ENCODE data around the gene TCFL5. TPM values are rescaled to one million over a fixed set of nuclear protein-coding genes. Genes with fewer than 3 reads are reported as not detected.

The TCFL5 gene
- total and polyA plus RNA-seq, 2 donors = 10.9 to 13.0 TPM

- no peaks in the 10 kb centered on the region for H3K36me3 ChIP-seq (ENCODE audit: control insufficient read depth in 2 of 2, insufficient read depth in 2 of 2, low read length in 1 of 2)
- H3K27me3 ChIP-seq (ENCODE audit: control insufficient read depth in 2 of 2, insufficient read depth in 1 of 2, low read length in 1 of 2) = no peaks in the 10 kb centered on the region
- 98% methylated on average over 32 of the region's 32 CpGs for WGBS
- H3K4me1 ChIP-seq (ENCODE audit: control insufficient read depth in 2 of 2, insufficient read depth in 2 of 2, low read length in 2 of 2) = peaks cover 7 to 26% of the 10 kb centered on the region in 2 donors
- no peak overlapping the region for H3K4me3 ChIP-seq (ENCODE audit: low read length in 2 of 2)
- no peak for DNase-seq (ENCODE audit: low read depth in 6 of 9, low spot score in 9 of 9)
- no peak overlapping the region for H3K27ac ChIP-seq (ENCODE audit: low read depth in 1 of 2, low read length in 1 of 2)
- H3K9me3 ChIP-seq (ENCODE audit: control insufficient read depth in 2 of 2, insufficient read depth in 1 of 2, low read length in 1 of 2) = no peaks in the 10 kb centered on the region
These were observed 32.1 kb downstream of the TCFL5 start for GRCh38 chr20:62829231-62830230.

- Histone ChIP-seq H3K36me3 (ENCODE audit: control insufficient read depth in 2 of 2, insufficient read depth in 2 of 2, low read length in 1 of 2) (no peaks in the 10 kb centered on the region), H3K27ac (ENCODE audit: low read depth in 1 of 2, low read length in 1 of 2) (no peak overlapping the region), H3K9me3 (ENCODE audit: control insufficient read depth in 2 of 2, insufficient read depth in 1 of 2, low read length in 1 of 2) (no peaks in the 10 kb centered on the region), H3K4me3 (ENCODE audit: low read length in 2 of 2) (no peak overlapping the region), H3K4me1 (ENCODE audit: control insufficient read depth in 2 of 2, insufficient read depth in 2 of 2, low read length in 2 of 2) (peaks cover 7 to 31% of the 10 kb centered on the region in 2 donors), H3K27me3 (ENCODE audit: control insufficient read depth in 2 of 2, insufficient read depth in 1 of 2, low read length in 1 of 2) (no peaks in the 10 kb centered on the region)
- 94% methylated on average over 29 of the region's 29 CpGs for WGBS
- DNase-seq (ENCODE audit: low read depth in 6 of 9, low spot score in 9 of 9) = no peak
These were observed 33.0 kb downstream of the TCFL5 start for GRCh38 chr20:62828511-62829230.

GRCh38 chr20:62828051-62828450 is 33.6 kb downstream of the TCFL5 start:
- H3K36me3 ChIP-seq (ENCODE audit: control insufficient read depth in 2 of 2, insufficient read depth in 2 of 2, low read length in 1 of 2) = no peaks in the 10 kb centered on the region
- no peaks in the 10 kb centered on the region for H3K27me3 ChIP-seq (ENCODE audit: control insufficient read depth in 2 of 2, insufficient read depth in 1 of 2, low read length in 1 of 2)
- H3K4me1 ChIP-seq (ENCODE audit: control insufficient read depth in 2 of 2, insufficient read depth in 2 of 2, low read length in 2 of 2) = peaks cover 7 to 30% of the 10 kb centered on the region in 2 donors
- no peak overlapping the region for H3K4me3 ChIP-seq (ENCODE audit: low read length in 2 of 2)
- no peak for DNase-seq (ENCODE audit: low read depth in 6 of 9, low spot score in 9 of 9)
- H3K9me3 ChIP-seq (ENCODE audit: control insufficient read depth in 2 of 2, insufficient read depth in 1 of 2, low read length in 1 of 2) = no peaks in the 10 kb centered on the region
- WGBS = 96% methylated on average over 9 of the region's 9 CpGs
- H3K27ac ChIP-seq (ENCODE audit: low read depth in 1 of 2, low read length in 1 of 2) = no peak overlapping the region

DNA sequence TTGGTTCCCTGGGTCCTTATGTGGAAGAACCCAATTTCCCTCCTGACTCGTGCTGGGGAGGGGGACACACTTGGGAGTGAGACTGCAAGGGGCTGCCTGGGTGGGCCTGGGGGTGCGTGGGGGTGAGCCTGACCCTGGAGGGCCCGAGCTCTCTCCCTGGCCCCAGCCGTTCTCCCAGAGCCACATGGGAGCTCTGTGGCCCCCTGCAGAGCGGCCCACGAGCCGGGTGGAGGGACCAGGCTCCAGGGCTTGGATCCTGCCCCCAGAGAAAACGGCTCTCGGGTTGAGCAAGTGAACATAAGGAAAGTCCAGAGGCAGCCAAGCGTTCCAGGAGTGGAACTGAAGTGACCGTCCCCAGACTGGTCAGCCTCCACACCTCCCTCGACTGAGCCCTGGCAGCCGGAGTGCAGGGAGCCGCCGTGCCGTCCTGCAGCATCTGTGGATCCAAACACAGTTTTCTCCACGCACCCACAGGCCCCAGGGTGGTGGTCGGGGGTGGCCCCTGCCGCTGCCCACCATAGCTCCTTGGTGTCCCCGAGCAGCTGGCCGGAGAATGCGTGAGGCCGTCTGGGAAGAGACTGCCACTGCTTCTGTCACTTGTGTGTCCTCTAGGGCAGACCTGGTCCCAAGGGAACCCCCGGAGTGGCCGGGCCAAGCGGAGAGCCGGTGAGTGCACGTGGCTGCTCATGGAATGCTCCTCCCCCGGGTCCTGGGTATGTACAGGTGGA is 34.1 kb downstream of the TCFL5 start:
- Histone ChIP-seq H3K4me1 (ENCODE audit: control insufficient read depth in 2 of 2, insufficient read depth in 2 of 2, low read length in 2 of 2) (peaks cover 7 to 27% of the 10 kb centered on the region in 2 donors), H3K4me3 (ENCODE audit: low read length in 2 of 2) (no peak overlapping the region), H3K36me3 (ENCODE audit: control insufficient read depth in 2 of 2, insufficient read depth in 2 of 2, low read length in 1 of 2) (no peaks in the 10 kb centered on the region), H3K27me3 (ENCODE audit: control insufficient read depth in 2 of 2, insufficient read depth in 1 of 2, low read length in 1 of 2) (no peaks in the 10 kb centered on the region), H3K9me3 (ENCODE audit: control insufficient read depth in 2 of 2, insufficient read depth in 1 of 2, low read length in 1 of 2) (no peaks in the 10 kb centered on the region), H3K27ac (ENCODE audit: low read depth in 1 of 2, low read length in 1 of 2) (no peak overlapping the region)
- no peak for DNase-seq (ENCODE audit: low read depth in 6 of 9, low spot score in 9 of 9)
- 95% methylated on average over 29 of the region's 29 CpGs for WGBS

DNA sequence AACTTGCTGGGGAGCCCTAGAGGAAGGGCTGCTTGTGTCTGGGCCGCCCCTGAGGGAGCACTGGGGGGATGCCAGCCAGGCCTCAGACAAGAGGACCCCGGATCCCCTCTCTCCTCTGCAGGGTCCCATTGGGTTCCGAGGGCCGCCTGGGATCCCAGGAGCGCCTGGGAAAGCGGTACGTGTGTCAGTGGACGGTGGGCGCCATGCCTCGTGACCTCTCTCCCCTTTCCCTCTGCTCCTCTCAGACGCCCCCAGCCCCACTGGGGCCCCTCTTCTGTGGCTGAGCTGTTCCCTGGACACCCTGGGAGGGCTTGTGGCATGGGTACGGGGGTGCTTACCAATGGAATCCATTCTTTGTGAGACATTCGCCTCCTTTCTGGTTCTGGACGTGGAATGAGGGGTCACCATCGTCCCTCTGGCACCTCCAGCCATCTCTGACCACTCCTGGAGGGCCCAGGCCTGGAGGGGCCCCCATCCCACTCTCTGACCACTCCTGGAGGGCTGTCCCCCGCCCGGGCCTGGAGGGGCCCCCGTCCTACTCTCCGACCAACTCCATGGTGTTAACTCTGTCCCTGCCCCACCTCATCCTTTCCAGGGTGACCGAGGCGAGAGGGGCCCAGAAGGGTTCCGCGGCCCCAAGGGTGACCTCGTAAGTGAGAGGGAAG is 34.8 kb downstream of the TCFL5 start:
- peaks cover 7 to 21% of the 10 kb centered on the region in 2 donors for H3K4me1 ChIP-seq (ENCODE audit: control insufficient read depth in 2 of 2, insufficient read depth in 2 of 2, low read length in 2 of 2)
- WGBS = 96% methylated on average over 24 of the region's 24 CpGs
- DNase-seq (ENCODE audit: low read depth in 6 of 9, low spot score in 9 of 9) = no peak
- H3K9me3 ChIP-seq (ENCODE audit: control insufficient read depth in 2 of 2, insufficient read depth in 1 of 2, low read length in 1 of 2) = no peaks in the 10 kb centered on the region
- no peak overlapping the region for H3K27ac ChIP-seq (ENCODE audit: low read depth in 1 of 2, low read length in 1 of 2)
- H3K36me3 ChIP-seq (ENCODE audit: control insufficient read depth in 2 of 2, insufficient read depth in 2 of 2, low read length in 1 of 2) = no peaks in the 10 kb centered on the region
- H3K27me3 ChIP-seq (ENCODE audit: control insufficient read depth in 2 of 2, insufficient read depth in 1 of 2, low read length in 1 of 2) = no peaks in the 10 kb centered on the region
- no peak overlapping the region for H3K4me3 ChIP-seq (ENCODE audit: low read length in 2 of 2)

GRCh38 chr20:62825986-62826645 is 35.5 kb downstream of the TCFL5 start:
- no peaks in the 10 kb centered on the region for H3K36me3 ChIP-seq (ENCODE audit: control insufficient read depth in 2 of 2, insufficient read depth in 2 of 2, low read length in 1 of 2)
- no peak for DNase-seq (ENCODE audit: low read depth in 6 of 9, low spot score in 9 of 9)
- WGBS = 91% methylated on average over 27 of the region's 27 CpGs
- peaks cover 0 to 5% of the 10 kb centered on the region in 2 donors for H3K27me3 ChIP-seq (ENCODE audit: control insufficient read depth in 2 of 2, insufficient read depth in 1 of 2, low read length in 1 of 2)
- no peak overlapping the region for H3K4me3 ChIP-seq (ENCODE audit: low read length in 2 of 2)
- H3K27ac ChIP-seq (ENCODE audit: low read depth in 1 of 2, low read length in 1 of 2) = no peak overlapping the region
- H3K4me1 ChIP-seq (ENCODE audit: control insufficient read depth in 2 of 2, insufficient read depth in 2 of 2, low read length in 2 of 2) = peaks cover 7 to 20% of the 10 kb centered on the region in 2 donors
- no peaks in the 10 kb centered on the region for H3K9me3 ChIP-seq (ENCODE audit: control insufficient read depth in 2 of 2, insufficient read depth in 1 of 2, low read length in 1 of 2)

DNA sequence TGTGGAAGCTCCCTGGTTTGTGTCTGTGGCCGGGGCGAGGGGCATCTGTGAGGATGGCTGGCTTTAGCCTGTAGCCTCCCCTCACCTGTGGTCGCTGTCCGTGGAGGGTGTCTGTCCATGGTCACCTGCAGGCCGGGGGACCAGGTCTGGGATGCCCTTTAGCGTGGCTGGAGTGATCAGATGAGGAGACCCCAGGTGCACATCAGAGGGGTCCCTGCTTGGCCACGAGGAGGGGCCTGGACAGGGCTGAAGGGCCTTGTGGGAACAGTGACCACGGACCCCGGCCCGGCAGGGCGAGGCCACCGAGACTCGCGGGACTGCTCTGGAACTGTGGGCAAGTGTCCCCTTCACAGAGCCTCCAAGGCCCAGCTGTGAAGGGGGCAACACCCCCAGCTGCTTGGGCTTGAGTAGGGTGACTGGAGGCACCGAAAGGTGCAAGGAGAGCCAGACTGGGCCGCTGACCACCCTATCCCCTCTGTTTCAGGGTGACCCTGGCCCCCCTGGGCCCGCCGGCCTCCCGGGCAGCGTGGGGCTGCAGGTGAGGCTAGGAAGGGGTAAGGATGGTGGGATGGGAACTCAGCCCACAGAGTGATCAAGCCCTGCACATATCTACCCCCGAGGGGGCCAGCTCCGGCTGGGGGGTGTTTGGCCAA is 36.2 kb downstream of the TCFL5 start:
- Histone ChIP-seq H3K27ac (ENCODE audit: low read depth in 1 of 2, low read length in 1 of 2) (no peak overlapping the region), H3K4me3 (ENCODE audit: low read length in 2 of 2) (no peak overlapping the region), H3K36me3 (ENCODE audit: control insufficient read depth in 2 of 2, insufficient read depth in 2 of 2, low read length in 1 of 2) (no peaks in the 10 kb centered on the region), H3K27me3 (ENCODE audit: control insufficient read depth in 2 of 2, insufficient read depth in 1 of 2, low read length in 1 of 2) (peaks cover 0 to 10% of the 10 kb centered on the region in 2 donors), H3K9me3 (ENCODE audit: control insufficient read depth in 2 of 2, insufficient read depth in 1 of 2, low read length in 1 of 2) (no peaks in the 10 kb centered on the region), H3K4me1 (ENCODE audit: control insufficient read depth in 2 of 2, insufficient read depth in 2 of 2, low read length in 2 of 2) (peaks cover 7 to 20% of the 10 kb centered on the region in 2 donors)
- DNase-seq (ENCODE audit: low read depth in 6 of 9, low spot score in 9 of 9) = no peak
- 89% methylated on average over 22 of the region's 22 CpGs for WGBS

All from thymus (tissue), 11 donors.